ENCODE data around the gene RTEL1.

Gene RTEL1

GRCh38 chr20:63690898-63691710, 33.0 kb downstream of the RTEL1 start:
- DNase-seq = no peak

- DNase-seq = no peak
Measured at GRCh38 chr20:63691711-63692435, 33.8 kb downstream of the RTEL1 start.

DNA sequence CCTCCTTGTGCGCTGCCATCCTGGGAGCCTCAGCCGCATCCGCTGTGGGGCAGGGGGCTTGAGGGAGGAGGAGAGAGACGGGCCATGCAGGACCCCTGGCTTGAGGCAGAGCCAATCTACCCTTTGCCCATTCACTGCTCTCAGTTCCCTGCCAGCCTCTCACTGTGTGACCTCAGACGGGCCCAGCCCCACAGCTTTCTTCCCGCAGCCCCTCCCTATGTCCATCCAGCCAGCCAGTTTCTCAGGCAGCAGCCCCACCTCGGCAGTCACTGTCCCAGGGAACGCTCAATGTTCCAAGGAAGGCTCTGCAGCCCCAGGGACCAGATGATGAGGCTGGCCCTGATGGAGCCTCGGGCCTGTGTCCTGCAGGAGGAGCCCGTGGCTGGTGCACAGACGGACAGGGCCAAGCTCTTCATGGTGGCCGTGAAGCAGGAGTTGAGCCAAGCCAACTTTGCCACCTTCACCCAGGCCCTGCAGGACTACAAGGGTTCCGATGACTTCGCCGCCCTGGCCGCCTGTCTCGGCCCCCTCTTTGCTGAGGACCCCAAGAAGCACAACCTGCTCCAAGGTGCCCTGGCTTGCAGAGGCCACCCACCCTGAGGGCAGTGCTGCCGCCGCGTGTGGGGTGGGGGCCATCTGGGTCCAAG, 34.4 kb downstream of the RTEL1 start:
- no peak for DNase-seq

- no peak for DNase-seq
Measured at GRCh38 chr20:63693083-63693732, 35.1 kb downstream of the RTEL1 start.

GRCh38 chr20:63693733-63694583, 35.8 kb downstream of the RTEL1 start:
- no peak for DNase-seq

- DNase-seq = no peak
Measured at GRCh38 chr20:63694584-63695423, 36.7 kb downstream of the RTEL1 start.

GRCh38 chr20:63695424-63696305, 37.6 kb downstream of the RTEL1 start:
- DNase-seq = no peak

DNA sequence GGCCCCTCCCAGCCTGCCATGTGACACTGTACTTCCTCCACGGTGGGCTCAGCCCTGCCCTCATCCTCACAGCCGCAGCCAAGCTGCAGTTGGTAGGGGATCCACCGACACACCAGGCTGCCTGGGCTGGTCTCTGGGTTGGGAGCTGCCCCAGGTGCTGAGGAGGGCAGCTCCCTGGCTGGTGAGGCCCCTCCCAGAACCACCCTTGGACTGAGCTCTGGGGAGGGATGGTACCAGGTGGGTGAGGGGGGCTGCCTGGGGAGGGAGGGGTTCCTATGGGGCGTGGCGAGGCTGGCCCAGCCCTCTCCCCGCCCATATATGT, 38.2 kb downstream of the RTEL1 start:
- DNase-seq = peak; percentile 83

GRCh38 chr20:63696628-63697356, 38.7 kb downstream of the RTEL1 start, which contains the start of gene TNFRSF6B:
Gene TNFRSF6B (plus strand): TSS chr20:63696652. CDS start chr20:63696768, 116 bp downstream.
- no peak for DNase-seq

DNA sequence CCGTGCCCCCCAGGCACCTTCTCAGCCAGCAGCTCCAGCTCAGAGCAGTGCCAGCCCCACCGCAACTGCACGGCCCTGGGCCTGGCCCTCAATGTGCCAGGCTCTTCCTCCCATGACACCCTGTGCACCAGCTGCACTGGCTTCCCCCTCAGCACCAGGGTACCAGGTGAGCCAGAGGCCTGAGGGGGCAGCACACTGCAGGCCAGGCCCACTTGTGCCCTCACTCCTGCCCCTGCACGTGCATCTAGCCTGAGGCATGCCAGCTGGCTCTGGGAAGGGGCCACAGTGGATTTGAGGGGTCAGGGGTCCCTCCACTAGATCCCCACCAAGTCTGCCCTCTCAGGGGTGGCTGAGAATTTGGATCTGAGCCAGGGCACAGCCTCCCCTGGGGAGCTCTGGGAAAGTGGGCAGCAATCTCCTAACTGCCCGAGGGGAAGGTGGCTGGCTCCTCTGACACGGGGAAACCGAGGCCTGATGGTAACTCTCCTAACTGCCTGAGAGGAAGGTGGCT, 39.3 kb downstream of the RTEL1 start:
- no peak for DNase-seq

DNA sequence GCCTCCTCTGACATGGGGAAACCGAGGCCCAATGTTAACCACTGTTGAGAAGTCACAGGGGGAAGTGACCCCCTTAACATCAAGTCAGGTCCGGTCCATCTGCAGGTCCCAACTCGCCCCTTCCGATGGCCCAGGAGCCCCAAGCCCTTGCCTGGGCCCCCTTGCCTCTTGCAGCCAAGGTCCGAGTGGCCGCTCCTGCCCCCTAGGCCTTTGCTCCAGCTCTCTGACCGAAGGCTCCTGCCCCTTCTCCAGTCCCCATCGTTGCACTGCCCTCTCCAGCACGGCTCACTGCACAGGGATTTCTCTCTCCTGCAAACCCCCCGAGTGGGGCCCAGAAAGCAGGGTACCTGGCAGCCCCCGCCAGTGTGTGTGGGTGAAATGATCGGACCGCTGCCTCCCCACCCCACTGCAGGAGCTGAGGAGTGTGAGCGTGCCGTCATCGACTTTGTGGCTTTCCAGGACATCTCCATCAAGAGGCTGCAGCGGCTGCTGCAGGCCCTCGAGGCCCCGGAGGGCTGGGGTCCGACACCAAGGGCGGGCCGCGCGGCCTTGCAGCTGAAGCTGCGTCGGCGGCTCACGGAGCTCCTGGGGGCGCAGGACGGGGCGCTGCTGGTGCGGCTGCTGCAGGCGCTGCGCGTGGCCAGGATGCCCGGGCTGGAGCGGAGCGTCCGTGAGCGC, 39.9 kb downstream of the RTEL1 start:
- DNase-seq = no peak

GRCh38 chr20:63698739-63699465, 40.8 kb downstream of the RTEL1 start:
- DNase-seq = no peak

DNA sequence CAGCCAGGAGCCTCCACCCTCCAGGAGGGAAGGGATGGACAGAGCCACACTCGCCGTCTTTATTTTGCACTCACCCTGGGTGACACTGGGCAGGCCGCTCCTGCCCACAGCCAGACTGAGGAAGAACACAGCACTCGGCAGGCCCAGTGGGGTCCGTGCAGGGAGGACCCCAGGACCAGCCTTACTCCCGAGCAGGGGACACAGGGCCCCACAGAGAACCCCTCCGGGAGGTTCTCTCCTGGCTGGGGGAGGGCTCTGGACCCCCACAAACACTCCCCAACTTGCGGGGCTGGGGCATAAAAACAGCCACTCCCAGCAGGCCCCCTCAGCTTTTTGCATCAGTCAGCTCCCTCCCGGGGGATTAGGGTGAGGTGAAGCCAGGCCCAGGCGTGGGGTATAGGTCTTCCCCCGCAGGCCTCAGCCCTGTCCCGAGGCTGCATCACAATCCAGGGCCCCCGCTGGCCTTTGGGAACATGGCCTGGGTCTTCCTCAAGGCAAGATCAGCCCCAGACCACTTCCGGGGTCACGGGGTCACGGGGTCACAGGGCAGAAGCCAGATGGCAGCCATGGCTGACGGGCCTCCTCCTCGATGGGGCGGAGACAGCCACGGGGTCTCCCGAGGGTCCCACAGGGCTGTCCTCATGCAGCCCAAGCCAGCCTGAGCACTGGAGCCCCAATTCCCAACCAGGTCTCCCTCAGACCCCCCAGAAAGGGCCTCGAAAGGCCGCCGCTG, 41.5 kb downstream of the RTEL1 start:
- DNase-seq = no peak

DNA sequence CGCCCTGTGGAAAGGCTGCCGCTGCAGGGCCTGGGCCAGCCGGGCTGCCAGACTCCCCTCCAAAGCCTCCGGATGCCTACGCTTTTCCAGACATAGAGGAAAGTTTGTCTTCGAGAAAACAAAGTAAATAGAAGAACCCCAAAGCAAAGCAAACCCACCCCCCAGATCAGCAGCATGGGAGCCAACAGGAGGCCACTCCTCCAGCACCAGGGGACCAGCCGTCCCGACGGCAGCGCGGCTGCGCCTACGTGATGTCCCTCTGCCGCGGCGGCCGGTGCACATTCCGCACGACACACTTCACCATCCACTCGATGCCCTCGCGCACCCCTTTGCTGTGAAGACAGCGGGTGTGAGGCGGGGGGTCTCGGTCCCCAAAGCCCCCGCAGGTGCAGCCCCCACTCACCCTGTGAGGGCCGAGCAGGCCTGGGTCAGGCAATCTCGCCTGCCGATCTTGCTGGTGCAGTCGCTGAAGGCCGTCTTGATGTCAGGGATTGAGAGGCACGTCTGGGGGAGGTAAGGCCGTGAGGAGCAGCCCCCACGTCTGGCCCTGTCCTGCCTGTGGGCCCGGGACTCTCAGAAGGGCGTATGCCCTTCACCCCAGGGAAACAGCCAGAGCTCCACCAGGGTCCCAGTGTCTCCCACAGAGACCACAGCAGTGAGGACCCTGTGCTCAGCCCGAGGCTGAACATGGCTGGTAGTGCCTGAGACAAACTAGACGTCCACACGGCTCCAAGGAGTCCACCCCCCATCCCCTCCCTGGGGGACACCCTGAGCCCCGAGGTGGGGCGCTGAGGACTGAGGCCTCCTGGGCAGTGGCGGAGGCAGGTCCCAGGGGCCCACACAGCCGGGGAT, 42.3 kb downstream of the RTEL1 start:
- no peak for DNase-seq

- no peak for DNase-seq
Measured at GRCh38 chr20:63701051-63701328, 42.9 kb downstream of the RTEL1 start.

DNA sequence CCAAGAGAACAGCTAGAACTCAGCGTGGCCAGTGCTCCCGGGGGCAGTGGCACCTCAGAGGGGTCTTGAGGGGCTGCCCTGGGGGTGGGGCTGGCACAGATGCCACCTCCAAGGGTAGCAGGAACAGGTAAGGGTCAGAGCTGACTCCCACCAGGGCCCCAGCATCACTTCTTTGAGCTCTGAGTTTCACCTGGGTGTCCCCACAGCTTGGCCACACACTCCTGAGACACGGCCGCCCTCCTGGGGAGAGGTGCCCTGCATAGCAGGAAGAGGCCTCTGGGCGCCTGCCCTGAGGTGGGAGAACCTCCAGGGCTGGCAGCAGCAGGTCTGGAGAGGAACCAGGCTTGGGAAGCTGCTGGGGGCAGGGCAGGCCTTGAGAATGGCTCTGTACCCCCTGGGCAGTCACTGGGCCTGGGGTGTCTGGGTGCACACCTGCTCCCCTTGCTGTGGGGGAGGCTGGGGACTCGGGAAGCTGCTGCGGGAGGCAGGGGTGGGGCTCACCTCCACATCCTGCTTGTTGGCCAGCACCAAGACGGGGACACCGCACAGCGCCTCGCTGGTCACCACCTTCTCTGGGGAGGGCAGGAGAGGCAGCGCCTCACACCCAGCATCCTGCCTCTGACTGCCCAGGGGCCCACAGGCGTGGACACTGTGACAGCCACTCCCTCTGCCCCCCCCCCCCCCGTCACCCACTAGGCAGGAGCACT, 43.4 kb downstream of the RTEL1 start:
- DNase-seq = no peak
